Esophagus muscularis mucosa (tissue), 4 donors: ENCODE measurements around the gene CTCF. TPM values are rescaled to one million over a fixed set of nuclear protein-coding genes. Genes with fewer than 3 reads are reported as not detected.

ENCODE experiments used
- DNase-seq: peaks from one replicate; pipeline ENCODE4 v3.0.0-alpha.2; 2017; ENCODE audit errors: extremely low spot score
- H3K27ac ChIP-seq, 4 donors: fragments of 200-600 bp; sonication (generic); replicated peaks in 1 of 4; 1 replicate in 3 of 4; 2 replicates in 1 of 4; pipeline ENCODE4 v1.5.1; 2016 to 2019; ENCODE audit warnings: mild to moderate bottlenecking in 1 of 4
- H3K27me3 ChIP-seq, 4 donors: fragments of 200-600 bp; sonication (generic); one replicate each; pipeline versions ENCODE4 v1.5.1 to v1.6.0; 2016 to 2019
- H3K36me3 ChIP-seq, 4 donors: fragments of 200-600 bp; sonication (generic); one replicate each; pipeline ENCODE4 v1.5.1; 2016 to 2019
- H3K4me1 ChIP-seq, 4 donors: fragments of 200-600 bp; sonication (generic); one replicate each; pipeline ENCODE4 v1.5.1; 2016 to 2019
- H3K4me3 ChIP-seq, 4 donors: fragments of 200-600 bp; sonication (generic); 1 replicate in 2 of 4; 2 replicates in 2 of 4; pipeline ENCODE4 v1.5.1; 2016 to 2019; ENCODE audit warnings: mild to moderate bottlenecking in 4 of 4, moderate library complexity in 1 of 4
- H3K9me3 ChIP-seq, 4 donors: fragments of 200-600 bp; sonication (generic); 1 replicate in 3 of 4; 2 replicates in 1 of 4; pipeline ENCODE4 v1.5.1; 2016 to 2019
- EP300 ChIP-seq: sonication (generic); formaldehyde crosslinking; IDR thresholded peaks from one replicate; pipeline ENCODE4 v1.6.1; 2017; ENCODE audit warnings: antibody characterized with exemption
- POLR2A ChIP-seq: fragments of 450-650 bp; IDR thresholded peaks from one replicate; pipeline ENCODE4 v1.6.1; 2017; ENCODE audit warnings: antibody characterized with exemption, moderate library complexity, mild to moderate bottlenecking, low read depth
- POLR2AphosphoS5 ChIP-seq, 2 donors: sonication (generic); formaldehyde crosslinking; IDR thresholded peaks; one replicate each; pipeline ENCODE4 v1.6.1; 2017; ENCODE audit warnings: antibody characterized with exemption in 2 of 2
- WGBS: methylation state at CpG from one replicate; pipeline ENCODE4 v1.1.5; 2018; 5-methylcytosine and 5-hydroxymethylcytosine counted together
- intact Hi-C: fragments of 100-400 bp; cut with DNase I; formaldehyde crosslinking; loops from one replicate; pipeline ENCODE4 v1.15.1; 2023
- total RNA-seq, 4 donors: library from RNA; depleted of rRNA; stranded (reverse); fragments of >200 nt; gene quantifications; one replicate each; pipeline versions ENCODE4 v1.1.0 to v1.2.1, GENCODE V29; 2016
- TF ChIP-seq, protein P1 (sequence below), 3 experiments: fragments of 200-600 bp in 2 of 3; fragments of 450-650 bp in 1 of 3; sonication (generic) in 2 of 3; IDR thresholded peaks; one replicate each; pipeline ENCODE4 v1.5.1; 2017 to 2019; ENCODE audit warnings: antibody characterized with exemption in 3 of 3, mild to moderate bottlenecking in 2 of 3, moderate library complexity in 1 of 3

Gene CTCF
- total RNA-seq, 4 donors from 2014 or later: 27.5 to 46.3 (median 38.5) TPM

DNA sequence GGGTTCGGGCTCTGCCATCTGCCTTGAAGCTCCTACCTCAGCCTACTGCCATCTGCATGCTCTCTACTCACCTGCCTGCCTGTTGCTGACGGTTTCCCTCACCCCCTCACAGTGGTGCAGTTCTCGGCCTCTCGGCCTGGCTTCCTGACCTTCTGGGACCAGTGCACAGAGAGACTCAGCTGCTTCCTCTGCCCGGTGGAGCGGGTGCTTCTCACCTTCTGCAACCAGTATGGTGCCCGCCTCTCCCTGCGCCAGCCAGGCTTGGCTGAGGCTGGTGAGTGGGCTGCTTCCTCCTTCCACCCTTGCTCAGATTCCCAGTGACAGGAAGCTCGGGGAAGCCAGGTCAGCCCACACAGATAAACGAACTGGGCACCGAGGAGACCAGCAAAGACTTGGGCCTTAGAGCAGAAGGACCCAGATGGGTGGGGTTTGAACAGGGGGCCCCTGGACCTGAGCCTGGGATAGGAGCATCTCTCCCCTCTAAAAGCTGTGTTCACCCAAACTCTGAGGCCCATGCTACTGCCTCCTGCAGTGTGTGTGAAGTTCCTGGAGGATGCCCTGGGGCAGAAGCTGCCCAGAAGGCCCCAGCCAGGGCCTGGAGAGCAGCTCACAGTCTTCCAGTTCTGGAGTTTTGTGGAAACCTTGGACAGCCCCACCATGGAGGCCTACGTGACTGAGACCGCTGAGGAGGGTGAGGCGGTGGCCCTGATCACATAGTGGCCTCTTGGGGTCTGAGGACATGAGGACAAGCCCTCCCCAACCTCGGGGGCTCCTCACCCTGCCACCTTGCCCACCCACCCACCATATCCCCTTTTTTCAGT, 17.3 kb upstream of the CTCF start:
- no peak overlapping the region for H3K4me3 ChIP-seq
- no peak for TF ChIP-seq EP300
- TF ChIP-seq, protein P1, sequence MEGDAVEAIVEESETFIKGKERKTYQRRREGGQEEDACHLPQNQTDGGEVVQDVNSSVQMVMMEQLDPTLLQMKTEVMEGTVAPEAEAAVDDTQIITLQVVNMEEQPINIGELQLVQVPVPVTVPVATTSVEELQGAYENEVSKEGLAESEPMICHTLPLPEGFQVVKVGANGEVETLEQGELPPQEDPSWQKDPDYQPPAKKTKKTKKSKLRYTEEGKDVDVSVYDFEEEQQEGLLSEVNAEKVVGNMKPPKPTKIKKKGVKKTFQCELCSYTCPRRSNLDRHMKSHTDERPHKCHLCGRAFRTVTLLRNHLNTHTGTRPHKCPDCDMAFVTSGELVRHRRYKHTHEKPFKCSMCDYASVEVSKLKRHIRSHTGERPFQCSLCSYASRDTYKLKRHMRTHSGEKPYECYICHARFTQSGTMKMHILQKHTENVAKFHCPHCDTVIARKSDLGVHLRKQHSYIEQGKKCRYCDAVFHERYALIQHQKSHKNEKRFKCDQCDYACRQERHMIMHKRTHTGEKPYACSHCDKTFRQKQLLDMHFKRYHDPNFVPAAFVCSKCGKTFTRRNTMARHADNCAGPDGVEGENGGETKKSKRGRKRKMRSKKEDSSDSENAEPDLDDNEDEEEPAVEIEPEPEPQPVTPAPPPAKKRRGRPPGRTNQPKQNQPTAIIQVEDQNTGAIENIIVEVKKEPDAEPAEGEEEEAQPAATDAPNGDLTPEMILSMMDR (IDR thresholded peaks at IDR 0.05): no peak
- no peak for TF ChIP-seq POLR2A
- TF ChIP-seq POLR2AphosphoS5 (IDR thresholded peaks at IDR 0.05): no peak
- WGBS: 80% methylated on average over 10 of the region's 15 CpGs

DNA sequence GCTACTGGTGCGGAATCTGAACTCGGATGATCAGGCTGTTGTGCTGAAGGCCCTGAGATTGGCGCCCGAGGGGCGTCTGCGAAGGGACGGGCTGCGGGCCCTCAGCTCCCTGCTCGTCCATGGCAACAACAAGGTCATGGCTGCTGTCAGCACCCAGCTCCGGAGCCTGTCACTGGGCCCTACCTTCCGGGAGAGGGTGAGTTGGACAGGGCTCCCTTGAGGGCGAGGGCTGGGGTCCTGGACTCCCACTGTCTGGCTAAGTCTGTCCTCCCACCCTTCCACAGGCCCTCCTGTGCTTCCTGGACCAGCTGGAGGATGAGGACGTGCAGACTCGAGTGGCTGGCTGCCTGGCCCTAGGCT, 16.7 kb upstream of the CTCF start:
- Histone ChIP-seq H3K4me3 (no peak overlapping the region), H3K27ac (peak overlapping the region in 1 of 4 donors; percentile 37), H3K27me3 (no peaks in the 10 kb centered on the region), H3K36me3 (peaks cover 25 to 89% (median 83%) of the 10 kb centered on the region in 4 donors), H3K9me3 (no peaks in the 10 kb centered on the region), H3K4me1 (peaks cover 51 to 79% (median 69%) of the 10 kb centered on the region in 4 donors)
- intact Hi-C loops: no loop called here
- TF ChIP-seq POLR2AphosphoS5 (IDR thresholded peaks at IDR 0.05) (no peak), POLR2A (no peak)
- DNase-seq: no peak
- WGBS: 54% methylated on average over 2 of the region's 14 CpGs

More for the DNA sequence above, 17.3 kb upstream of the CTCF start:
- intact Hi-C loops: no loop called here
- peaks cover 54 to 85% (median 72%) of the 10 kb centered on the region in 4 donors for H3K4me1 ChIP-seq
- H3K27ac ChIP-seq: peak overlapping the region in 1 of 4 donors; percentile 40
- no peaks in the 10 kb centered on the region for H3K27me3 ChIP-seq
- no peaks in the 10 kb centered on the region for H3K9me3 ChIP-seq
- H3K36me3 ChIP-seq: peaks cover 26 to 95% (median 89%) of the 10 kb centered on the region in 4 donors
- DNase-seq: peak; percentile 88

DNA sequence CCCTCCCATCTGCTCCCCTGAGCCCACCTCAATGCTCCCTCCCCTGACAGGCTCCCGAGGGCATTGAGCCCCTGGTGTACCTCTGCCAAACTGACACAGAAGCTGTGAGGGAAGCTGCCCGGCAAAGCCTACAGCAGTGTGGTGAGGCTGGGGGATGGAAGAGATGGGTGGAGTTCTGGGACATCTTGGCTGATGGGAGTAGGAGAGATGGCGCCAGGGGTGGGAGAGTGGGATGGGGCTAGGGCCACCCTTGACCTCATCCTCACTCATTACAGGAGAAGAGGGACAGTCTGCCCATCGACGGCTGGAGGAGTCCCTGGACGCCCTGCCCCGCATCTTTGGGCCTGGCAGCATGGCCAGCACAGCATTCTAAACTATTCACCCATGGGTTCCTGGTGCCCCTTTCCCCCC, 16.2 kb upstream of the CTCF start:
- Histone ChIP-seq H3K27ac (peak overlapping the region in 2 of 4 donors; percentile 37 to 60), H3K36me3 (peaks cover 20 to 85% (median 78%) of the 10 kb centered on the region in 4 donors), H3K4me1 (peaks cover 47 to 76% (median 64%) of the 10 kb centered on the region in 4 donors), H3K9me3 (no peaks in the 10 kb centered on the region), H3K4me3 (no peak overlapping the region), H3K27me3 (no peaks in the 10 kb centered on the region)
- intact Hi-C loops: no loop called here
- WGBS: 61% methylated on average over 6 of the region's 7 CpGs
- TF ChIP-seq POLR2A (no peak), EP300 (no peak), POLR2AphosphoS5 (IDR thresholded peaks at IDR 0.05) (no peak)
- TF ChIP-seq, protein P1 (IDR thresholded peaks at IDR 0.05): no peak
- peak; percentile 88 for DNase-seq

DNA sequence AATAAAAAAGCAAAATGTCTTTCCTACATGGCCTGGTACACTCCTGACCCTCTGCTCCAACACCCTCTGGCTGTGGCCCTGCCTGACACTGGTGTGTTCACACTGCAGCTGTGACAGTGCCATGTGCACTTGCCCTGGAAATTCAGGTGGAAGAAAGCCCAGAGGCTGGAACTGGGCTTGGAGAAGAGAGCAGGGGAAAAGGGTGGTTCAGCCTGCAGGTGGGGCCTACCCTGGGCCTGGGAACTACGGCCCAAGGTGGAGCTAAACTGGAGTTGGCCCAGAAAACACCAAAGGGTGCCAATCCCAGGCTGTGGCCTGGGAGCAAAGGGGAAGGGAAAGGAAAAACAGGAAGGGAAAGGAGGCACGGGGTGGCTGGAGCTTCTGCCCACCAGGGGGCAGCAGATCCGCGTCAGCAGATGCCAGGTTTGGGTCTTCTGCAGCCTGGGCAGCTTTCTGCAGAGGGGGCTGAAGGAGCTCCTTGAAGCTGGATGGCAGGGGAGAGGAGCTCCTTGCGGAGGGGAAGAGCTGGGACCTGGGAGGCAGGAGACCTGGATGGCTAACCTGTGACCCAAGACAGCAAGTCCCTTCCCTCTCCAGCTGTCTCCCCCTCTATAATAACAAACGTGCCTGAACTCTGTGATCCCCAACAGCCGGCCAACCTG, 15.4 kb upstream of the CTCF start:
- H3K4me1 ChIP-seq: peaks cover 41 to 69% (median 57%) of the 10 kb centered on the region in 4 donors
- intact Hi-C loops: no loop called here
- H3K27me3 ChIP-seq: no peaks in the 10 kb centered on the region
- H3K9me3 ChIP-seq: no peaks in the 10 kb centered on the region
- WGBS: 8% methylated on average over 6 of the region's 7 CpGs
- peaks cover 18 to 77% (median 70%) of the 10 kb centered on the region in 4 donors for H3K36me3 ChIP-seq
- TF ChIP-seq, protein P1 (IDR thresholded peaks at IDR 0.05): peak; percentile 85 to 97 (median 92)
- peak in 1 of 2 donors; percentile 61 for TF ChIP-seq POLR2AphosphoS5 (IDR thresholded peaks at IDR 0.05)
- no peak for TF ChIP-seq POLR2A
- H3K27ac ChIP-seq: peak overlapping the region; percentile 37 to 60 (median 40)
- H3K4me3 ChIP-seq: no peak overlapping the region
- peak; percentile 93 for DNase-seq
